Thoracic aorta endothelial cell (primary cell): ENCODE measurements around the gene SLC12A3. TPM values are rescaled to one million over a fixed set of nuclear protein-coding genes. Genes with fewer than 3 reads are reported as not detected.

Experiments used
- small RNA-seq: library from RNA; depleted of rRNA; stranded (forward); fragments of <200 nt; gene quantifications from one replicate; pipeline ENCODE3, GENCODE V24; 2012
- total RNA-seq: library from RNA; depleted of rRNA; stranded (reverse); fragments of >200 nt; gene quantifications from 2 replicates; pipeline ENCODE4 v1.2.3, GENCODE V29; 2012

The SLC12A3 gene
- not detected in 2 replicates for total RNA-seq

GRCh38 chr16:56864960-56865359, at the start of gene SLC12A3:
Gene SLC12A3, plus strand, starts transcription at chr16:56865207. Its CDS starts 29 bp downstream, at chr16:56865236.

GRCh38 chr16:56931892-56932720, 67.1 kb downstream of the SLC12A3 start, which contains the start of gene HERPUD1:
Gene HERPUD1, plus strand, starts transcription at chr16:56932142. Its CDS starts 103 bp downstream, at chr16:56932245.

GRCh38 chr16:56961851-56962281, 96.9 kb downstream of the SLC12A3 start, which contains the start of gene CETP:
Gene CETP, plus strand, starts transcription at chr16:56961950. Its CDS starts 30 bp downstream, at chr16:56961980.

Small RNA genes lying within 50 kb of the gene (small RNA-seq; reads per million reads assigned to genes)
- 3.7 reads per million, percentile 72 among the genes with 10 or more reads in this experiment for gene MIR138-2

Other genes with a start within 250 kb of the SLC12A3 start
- 139 and 259 TPM in 2 replicates for gene MT1E, start 239.4 kb upstream of the SLC12A3 start, total RNA-seq
- gene MT1M, start 232.5 kb upstream of the SLC12A3 start, total RNA-seq, result 2.4 and 2.5 TPM in 2 replicates
- 3.2 and 5.6 TPM in 2 replicates for gene MT1A, start 226.5 kb upstream of the SLC12A3 start, total RNA-seq
- not detected in 2 replicates for gene MT1B, start 213.3 kb upstream of the SLC12A3 start, total RNA-seq
- 0.36 and 0.53 TPM in 2 replicates for gene MT1F, start 207.2 kb upstream of the SLC12A3 start, total RNA-seq
- not detected in 2 replicates for gene MT1G, start 197.1 kb upstream of the SLC12A3 start, total RNA-seq
- gene MT1H, start 195.4 kb upstream of the SLC12A3 start, total RNA-seq, result not detected in 2 replicates
- gene MT1X, start 182.7 kb upstream of the SLC12A3 start, total RNA-seq, result 48.5 and 48.7 TPM in 2 replicates
- 98.4 and 103 TPM in 2 replicates for gene NUP93, start 135.1 kb upstream of the SLC12A3 start, total RNA-seq
- gene HERPUD1, start 66.9 kb downstream of the SLC12A3 start, total RNA-seq, result 62.1 and 67.3 TPM in 2 replicates
- gene CETP, start 96.7 kb downstream of the SLC12A3 start, total RNA-seq, result 0.13 and 0.43 TPM in 2 replicates
- gene NLRC5, start 124.3 kb downstream of the SLC12A3 start, total RNA-seq, result 18.0 and 21.4 TPM in 2 replicates
- gene CPNE2, start 227.4 kb downstream of the SLC12A3 start, total RNA-seq, result 57.4 and 62.7 TPM in 2 replicates